ENCODE measurements around the gene TIMM44. TPM values are rescaled to one million over a fixed set of nuclear protein-coding genes. Genes with fewer than 3 reads are reported as not detected.

Gene TIMM44
- polyA plus RNA-seq, 1 of the 3 experiments (the other 2 are of a cell fraction), result 49.7 TPM

GRCh38 chr19:7934766-7935165 is 8.7 kb downstream of the TIMM44 start:
- Histone ChIP-seq H3K4me2 (no peak overlapping the region), H2AFZ (ENCODE audit: low read depth) (no peak overlapping the region), H3K27me3 (ENCODE audit: insufficient read depth) (no peaks in the 10 kb centered on the region), H3F3A (replicated peaks; ENCODE audit: insufficient read depth) (peaks cover 14% of the 10 kb centered on the region), H3K9ac (no peak overlapping the region), H3K27ac (ENCODE audit: low read depth in 2 of 2, low read length in 1 of 2) (no peak overlapping the region), H3K79me2 (ENCODE audit: insufficient read depth) (0 out of 2 replicates have a peak, but pooled peaks cover 10% of the 10 kb centered on the region), H3K9me3 (no peaks in the 10 kb centered on the region), H3K4me1 (ENCODE audit: control insufficient read depth in 1 of 2, insufficient read depth in 2 of 2, low read depth in 1 of 2, low read length in 1 of 2) (peaks cover 0 to 9% of the 10 kb centered on the region in 2 experiments; a peak in 2 of 4 replicates), H3K9me2 (no peaks in the 10 kb centered on the region), H4K20me1 (ENCODE audit: insufficient read depth) (no peaks in the 10 kb centered on the region), H3K36me3 (replicated peaks in 1 of 2; ENCODE audit: control insufficient read depth in 1 of 2, insufficient read depth in 2 of 2, low read length in 1 of 2) (peaks cover 47% of the 10 kb centered on the region in 2 experiments), H3K4me3 (ENCODE audit: low read depth in 2 of 2, low read length in 1 of 2) (no peak overlapping the region)
- TF ChIP-seq GATA2 (CRISPR knock-in tag; IDR thresholded peaks at IDR 0.05) (no peak), RFX5 (IDR thresholded peaks at IDR 0.05; ENCODE audit: low read length) (no peak), MEF2A (IDR thresholded peaks at IDR 0.05; ENCODE audit: borderline replicate concordance, low read depth) (no peak), RXRA (IDR thresholded peaks at IDR 0.05; ENCODE audit: borderline replicate concordance, low read depth) (no peak), FOSL2 (IDR thresholded peaks at IDR 0.05; ENCODE audit: borderline replicate concordance, low read depth) (no peak), EP300 (IDR thresholded peaks at IDR 0.05; ENCODE audit: borderline replicate concordance in 1 of 2, low read depth in 1 of 2, low read length in 1 of 2) (no peak), REST (IDR thresholded peaks at IDR 0.05; ENCODE audit: low read depth, low read length) (no peak), IRF3 (IDR thresholded peaks at IDR 0.05; ENCODE audit: low read depth, low read length) (no peak), CHD2 (IDR thresholded peaks at IDR 0.05; ENCODE audit: low read length, partially characterized antibody) (no peak)
- 92% methylated on average over 16 of the region's 21 CpGs for WGBS (ENCODE audit: low lambda C conversion rate)
- POLR2A ChIA-PET, result no interaction called here
- DNase-seq, result no peak
- CTCF ChIA-PET, result no interaction called here

- peaks cover 43 to 47% of the 10 kb centered on the region in 2 experiments for H3K36me3 ChIP-seq (replicated peaks in 1 of 2; ENCODE audit: control insufficient read depth in 1 of 2, insufficient read depth in 2 of 2, low read length in 1 of 2)
- H3F3A ChIP-seq (replicated peaks; ENCODE audit: insufficient read depth), result peaks cover 21% of the 10 kb centered on the region
- no peak overlapping the region for H3K4me2 ChIP-seq
- WGBS (ENCODE audit: low lambda C conversion rate), result 96% methylated on average over 43 of the region's 55 CpGs
- H3K4me3 ChIP-seq (ENCODE audit: low read depth in 2 of 2, low read length in 1 of 2), result no peak overlapping the region
- H3K9me2 ChIP-seq, result no peaks in the 10 kb centered on the region
- H2AFZ ChIP-seq (ENCODE audit: low read depth), result no peak overlapping the region
- POLR2A ChIA-PET, result no interaction called here
- peaks cover 6 to 16% of the 10 kb centered on the region in 2 experiments; a peak in 3 of 4 replicates for H3K4me1 ChIP-seq (ENCODE audit: control insufficient read depth in 1 of 2, insufficient read depth in 2 of 2, low read depth in 1 of 2, low read length in 1 of 2)
- no peaks in the 10 kb centered on the region for H3K9me3 ChIP-seq
- no peak for DNase-seq
- H3K79me2 ChIP-seq (ENCODE audit: insufficient read depth), result 0 out of 2 replicates have a peak, but pooled peaks cover 8% of the 10 kb centered on the region
- H3K27me3 ChIP-seq (ENCODE audit: insufficient read depth), result no peaks in the 10 kb centered on the region
- CTCF ChIA-PET, result interaction anchor here (0.8 to 1.0 kb wide), 2 partner anchors 10 to 336 kb away, joined by 3 read pairs; partner anchors contain the start of gene TIMM44
- TF ChIP-seq CTCF (IDR thresholded peaks at IDR 0.05) (0 out of 2 replicates have a peak, but pooled peaks have one; percentile 11), GABPA (IDR thresholded peaks at IDR 0.05; ENCODE audit: low read depth) (no peak)
- peaks cover under 1% of the 10 kb centered on the region; the same call in 1 of the 2 replicates for H4K20me1 ChIP-seq (ENCODE audit: insufficient read depth)
- no peak overlapping the region for H3K9ac ChIP-seq
- no peak overlapping the region for H3K27ac ChIP-seq (ENCODE audit: low read depth in 2 of 2, low read length in 1 of 2)
These were observed 9.4 kb downstream of the TIMM44 start for GRCh38 chr19:7933828-7934725.

Data from SK-N-SH (cell line).